ENCODE measurements around the gene SIPA1L2. TPM values are rescaled to one million over a fixed set of nuclear protein-coding genes. Genes with fewer than 3 reads are reported as not detected.

SIPA1L2 gene
- total and polyA plus RNA-seq, 2 of the 4 experiments (the other 2 are of a cell fraction): 7.1 to 13.4 TPM

DNA sequence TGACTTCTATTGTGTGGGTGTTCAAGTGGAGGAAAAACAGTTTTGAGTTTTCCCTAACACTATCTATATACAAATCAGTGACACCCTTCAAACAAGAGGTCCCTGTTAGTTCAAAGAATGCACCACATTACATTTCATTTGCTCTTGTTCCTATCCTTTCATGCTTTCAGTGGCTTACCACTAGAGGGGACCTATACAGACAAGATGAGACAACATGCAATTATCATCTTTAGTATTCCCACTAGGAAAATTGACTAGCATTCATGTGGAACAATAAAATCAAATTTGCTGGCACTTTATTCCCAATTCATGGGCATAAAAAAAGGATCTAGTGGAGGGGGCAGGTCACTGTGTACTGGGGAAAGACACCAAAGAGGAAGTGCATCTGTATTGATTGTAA, 13.3 kb upstream of the SIPA1L2 start:
- dilution Hi-C loops (cut with HindIII; ENCODE audit: low sequenced_read_pairs, unreplicated experiment) (no loop called here), intact Hi-C loops (cut with micrococcal nuclease) (no loop called here), in situ Hi-C loops (cut with MboI; ENCODE audit: low sequenced_read_pairs) (loop anchor here (25.0 kb wide), 1 partner anchor 481 kb away; no protein-coding TSS in a partner anchor)
- H3K4me3 ChIP-seq (ENCODE audit: insufficient read depth, low read depth, low read length): no peak overlapping the region
- no peak overlapping the region for H2BK20ac ChIP-seq (ENCODE audit: low read depth, low read length)
- H3K14ac ChIP-seq (replicated peaks; ENCODE audit: low read depth, low read length): no peak overlapping the region
- no peak overlapping the region for H2BK15ac ChIP-seq (ENCODE audit: low read depth, low read length)
- no peak overlapping the region for H2BK120ac ChIP-seq (ENCODE audit: low read depth, low read length)
- H3K23ac ChIP-seq (ENCODE audit: low read depth, low read length): no peak overlapping the region
- no peak overlapping the region for H3K9ac ChIP-seq (ENCODE audit: low read depth, low read length)
- H3K36me3 ChIP-seq (ENCODE audit: control insufficient read depth, insufficient read depth, low read length): no peaks in the 10 kb centered on the region
- H3K4me1 ChIP-seq (ENCODE audit: control insufficient read depth, insufficient read depth, low read length): no peaks in the 10 kb centered on the region
- no peak overlapping the region for H3K4me2 ChIP-seq (ENCODE audit: low read depth, low read length)
- ChIA-PET CTCF (no interaction called here), POLR2A (ENCODE audit: unreplicated experiment) (no interaction called here)
- H3K9me1 ChIP-seq (ENCODE audit: insufficient read depth, low read length): no peaks in the 10 kb centered on the region
- H4K91ac ChIP-seq (ENCODE audit: insufficient read depth, low read depth, low read length): no peak overlapping the region
- H3K27ac ChIP-seq (ENCODE audit: insufficient read depth, low read length): no peak overlapping the region
- no peaks in the 10 kb centered on the region for H4K20me1 ChIP-seq (ENCODE audit: insufficient read depth, low read length)
- H4K8ac ChIP-seq (ENCODE audit: low read depth in 2 of 2, low read length in 2 of 2): no peak overlapping the region
- TF ChIP-seq SMC3 (IDR thresholded peaks at IDR 0.05; ENCODE audit: low read depth, low read length) (no peak), RAD21 (IDR thresholded peaks at IDR 0.05; ENCODE audit: low read length) (no peak; the same call in 1 of the 2 replicates), MAZ (IDR thresholded peaks at IDR 0.05; ENCODE audit: borderline replicate concordance, low read depth, low read length) (no peak), BHLHE40 (IDR thresholded peaks at IDR 0.05; ENCODE audit: low read depth, low read length) (no peak), NFE2L2 (IDR thresholded peaks at IDR 0.05; ENCODE audit: low read depth, low read length) (no peak), RCOR1 (IDR thresholded peaks at IDR 0.05; ENCODE audit: insufficient replicate concordance, low read length) (no peak), CHD1 (IDR thresholded peaks at IDR 0.05; ENCODE audit: low read depth, low read length) (no peak), MXI1 (IDR thresholded peaks at IDR 0.05; ENCODE audit: borderline replicate concordance, low read depth, low read length) (no peak), POLR2A (IDR thresholded peaks at IDR 0.05; ENCODE audit: low read depth, low read length) (no peak), CEBPB (IDR thresholded peaks at IDR 0.05; ENCODE audit: low read depth, low read length) (no peak), RFX5 (IDR thresholded peaks at IDR 0.05; ENCODE audit: low read depth, low read length) (no peak), FOS (IDR thresholded peaks at IDR 0.05; ENCODE audit: low read depth, low read length) (no peak), MAFK (IDR thresholded peaks at IDR 0.05; ENCODE audit: low read depth, low read length) (no peak)
- TF ChIP-seq, protein P1, sequence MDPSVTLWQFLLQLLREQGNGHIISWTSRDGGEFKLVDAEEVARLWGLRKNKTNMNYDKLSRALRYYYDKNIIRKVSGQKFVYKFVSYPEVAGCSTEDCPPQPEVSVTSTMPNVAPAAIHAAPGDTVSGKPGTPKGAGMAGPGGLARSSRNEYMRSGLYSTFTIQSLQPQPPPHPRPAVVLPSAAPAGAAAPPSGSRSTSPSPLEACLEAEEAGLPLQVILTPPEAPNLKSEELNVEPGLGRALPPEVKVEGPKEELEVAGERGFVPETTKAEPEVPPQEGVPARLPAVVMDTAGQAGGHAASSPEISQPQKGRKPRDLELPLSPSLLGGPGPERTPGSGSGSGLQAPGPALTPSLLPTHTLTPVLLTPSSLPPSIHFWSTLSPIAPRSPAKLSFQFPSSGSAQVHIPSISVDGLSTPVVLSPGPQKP (IDR thresholded peaks at IDR 0.05; ENCODE audit: borderline replicate concordance, low read depth, low read length): no peak
- TF ChIP-seq, protein P2, sequence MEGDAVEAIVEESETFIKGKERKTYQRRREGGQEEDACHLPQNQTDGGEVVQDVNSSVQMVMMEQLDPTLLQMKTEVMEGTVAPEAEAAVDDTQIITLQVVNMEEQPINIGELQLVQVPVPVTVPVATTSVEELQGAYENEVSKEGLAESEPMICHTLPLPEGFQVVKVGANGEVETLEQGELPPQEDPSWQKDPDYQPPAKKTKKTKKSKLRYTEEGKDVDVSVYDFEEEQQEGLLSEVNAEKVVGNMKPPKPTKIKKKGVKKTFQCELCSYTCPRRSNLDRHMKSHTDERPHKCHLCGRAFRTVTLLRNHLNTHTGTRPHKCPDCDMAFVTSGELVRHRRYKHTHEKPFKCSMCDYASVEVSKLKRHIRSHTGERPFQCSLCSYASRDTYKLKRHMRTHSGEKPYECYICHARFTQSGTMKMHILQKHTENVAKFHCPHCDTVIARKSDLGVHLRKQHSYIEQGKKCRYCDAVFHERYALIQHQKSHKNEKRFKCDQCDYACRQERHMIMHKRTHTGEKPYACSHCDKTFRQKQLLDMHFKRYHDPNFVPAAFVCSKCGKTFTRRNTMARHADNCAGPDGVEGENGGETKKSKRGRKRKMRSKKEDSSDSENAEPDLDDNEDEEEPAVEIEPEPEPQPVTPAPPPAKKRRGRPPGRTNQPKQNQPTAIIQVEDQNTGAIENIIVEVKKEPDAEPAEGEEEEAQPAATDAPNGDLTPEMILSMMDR (conservative IDR thresholded peaks at IDR 0.05; ENCODE audit: low read depth, low read length): no peak; the same call in 1 of the 2 replicates
- TF ChIP-seq, protein P3, sequence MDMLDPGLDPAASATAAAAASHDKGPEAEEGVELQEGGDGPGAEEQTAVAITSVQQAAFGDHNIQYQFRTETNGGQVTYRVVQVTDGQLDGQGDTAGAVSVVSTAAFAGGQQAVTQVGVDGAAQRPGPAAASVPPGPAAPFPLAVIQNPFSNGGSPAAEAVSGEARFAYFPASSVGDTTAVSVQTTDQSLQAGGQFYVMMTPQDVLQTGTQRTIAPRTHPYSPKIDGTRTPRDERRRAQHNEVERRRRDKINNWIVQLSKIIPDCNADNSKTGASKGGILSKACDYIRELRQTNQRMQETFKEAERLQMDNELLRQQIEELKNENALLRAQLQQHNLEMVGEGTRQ (IDR thresholded peaks at IDR 0.05; ENCODE audit: low read depth, low read length): no peak
- DNase-seq: peak; percentile 9
- no peak overlapping the region for H2AFZ ChIP-seq (replicated peaks; ENCODE audit: low read length, poor library complexity)
- no peak overlapping the region for H3K56ac ChIP-seq (ENCODE audit: extremely low read depth, insufficient read depth, low read length)
- H3K27me3 ChIP-seq (ENCODE audit: control insufficient read depth, insufficient read depth, low read length): no peaks in the 10 kb centered on the region
- no peaks in the 10 kb centered on the region for H3K79me1 ChIP-seq (ENCODE audit: low read depth in 1 of 2, low read length in 2 of 2)
- H3K9me3 ChIP-seq (ENCODE audit: control insufficient read depth, insufficient read depth, low read length): no peaks in the 10 kb centered on the region
- peak; percentile 66; the same call in 1 of the 2 replicates for ATAC-seq (ENCODE audit: low read depth)
- no peak overlapping the region for H2BK5ac ChIP-seq (ENCODE audit: low read depth, low read length, poor library complexity, severe bottlenecking)
- H3K18ac ChIP-seq (ENCODE audit: low read depth, low read length): no peak overlapping the region
- no peak overlapping the region for H2AK5ac ChIP-seq (ENCODE audit: low read depth, low read length)
- no peak overlapping the region for H3K4ac ChIP-seq (ENCODE audit: low read depth, low read length)
- H2AK9ac ChIP-seq (replicated peaks; ENCODE audit: low read depth, low read length, poor library complexity): no peak overlapping the region
- no TSS peak for BruUV-seq (replicated peaks)
- H4K5ac ChIP-seq (ENCODE audit: low read depth, low read length): no peak overlapping the region

Measured in IMR-90 (cell line).